Amniotic stem cell (primary cell): ENCODE results near the gene NSFL1C.
"Not testable (repeated sequence)": the region's sequence is repeated elsewhere in the genome, so short reads cannot be mapped to it uniquely, and the experiment has no call there.

ENCODE experiments used
- DNase-seq: peaks from one replicate; lab custom pipeline; 2025; lab: John Stamatoyannopoulos, UW

NSFL1C gene

GRCh38 chr20:1423625-1424106 lies 43.0 kb downstream of the NSFL1C start:
- DNase-seq = no peak

GRCh38 chr20:1423206-1423605 lies 43.4 kb downstream of the NSFL1C start:
- no peak for DNase-seq

GRCh38 chr20:1422753-1423152 lies 43.9 kb downstream of the NSFL1C start:
- DNase-seq = no peak

GRCh38 chr20:1420066-1420465 lies 46.6 kb downstream of the NSFL1C start:
- DNase-seq = no peak

- no peak for DNase-seq
Measured at GRCh38 chr20:1418350-1418749, 48.3 kb downstream of the NSFL1C start.

GRCh38 chr20:1417790-1418189 lies 48.9 kb downstream of the NSFL1C start:
- no peak for DNase-seq

GRCh38 chr20:1417273-1417672 lies 49.4 kb downstream of the NSFL1C start:
- no peak for DNase-seq

- DNase-seq = peak; percentile 73
Measured at GRCh38 chr20:1415667-1416468, 50.8 kb downstream of the NSFL1C start.

- no peak for DNase-seq
Measured at GRCh38 chr20:1414982-1415381, 51.7 kb downstream of the NSFL1C start.

- no peak for DNase-seq
Measured at GRCh38 chr20:1405801-1406200, 60.8 kb downstream of the NSFL1C start.

- DNase-seq = no peak
Measured at GRCh38 chr20:1403624-1404023, 63.0 kb downstream of the NSFL1C start.

- DNase-seq = no peak
Measured at GRCh38 chr20:1402149-1402548, 64.5 kb downstream of the NSFL1C start.

- no peak for DNase-seq
Measured at GRCh38 chr20:1401451-1401907, 65.2 kb downstream of the NSFL1C start.

- DNase-seq = not testable (repeated sequence)
Measured at GRCh38 chr20:1399678-1400366, 66.8 kb downstream of the NSFL1C start.

GRCh38 chr20:1398185-1398584 lies 68.5 kb downstream of the NSFL1C start:
- DNase-seq = not testable (repeated sequence)

- DNase-seq = no peak
Measured at GRCh38 chr20:1397710-1398109, 68.9 kb downstream of the NSFL1C start.

- DNase-seq = no peak
Measured at GRCh38 chr20:1396702-1397101, 69.9 kb downstream of the NSFL1C start.

GRCh38 chr20:1396264-1396663 lies 70.4 kb downstream of the NSFL1C start:
- no peak for DNase-seq

- no peak for DNase-seq
Measured at GRCh38 chr20:1394686-1395085, 72.0 kb downstream of the NSFL1C start.

GRCh38 chr20:1393507-1393882 lies 73.2 kb downstream of the NSFL1C start:
- no peak for DNase-seq

- DNase-seq = peak; percentile 51
Measured at GRCh38 chr20:1392693-1393506, 73.7 kb downstream of the NSFL1C start, which contains the start of gene FKBP1A. Gene FKBP1A, minus strand, starts transcription at chr20:1393054. Its CDS starts 56 bp downstream, at chr20:1392998.

- no peak for DNase-seq
Measured at GRCh38 chr20:1392443-1392692, 74.3 kb downstream of the NSFL1C start.
